ENCODE data around the gene ECSIT.
"Not testable (repeated sequence)": the region's sequence is repeated elsewhere in the genome, so short reads cannot be mapped to it uniquely, and the experiment has no call there.

ECSIT gene

GRCh38 chr19:11480715-11481533 lies 48.0 kb downstream of the ECSIT start, which contains the start of gene ELAVL3:
Gene ELAVL3, minus strand, starts transcription at chr19:11481046. Its CDS starts 438 bp downstream, at chr19:11480608.
- peak; percentile 70 to 97 (median 80) for DNase-seq
- intact Hi-C loops (cut with DNase I), result loop anchor here (5.0 kb wide), 1 partner anchor 189 kb away; no protein-coding TSS in a partner anchor

DNA sequence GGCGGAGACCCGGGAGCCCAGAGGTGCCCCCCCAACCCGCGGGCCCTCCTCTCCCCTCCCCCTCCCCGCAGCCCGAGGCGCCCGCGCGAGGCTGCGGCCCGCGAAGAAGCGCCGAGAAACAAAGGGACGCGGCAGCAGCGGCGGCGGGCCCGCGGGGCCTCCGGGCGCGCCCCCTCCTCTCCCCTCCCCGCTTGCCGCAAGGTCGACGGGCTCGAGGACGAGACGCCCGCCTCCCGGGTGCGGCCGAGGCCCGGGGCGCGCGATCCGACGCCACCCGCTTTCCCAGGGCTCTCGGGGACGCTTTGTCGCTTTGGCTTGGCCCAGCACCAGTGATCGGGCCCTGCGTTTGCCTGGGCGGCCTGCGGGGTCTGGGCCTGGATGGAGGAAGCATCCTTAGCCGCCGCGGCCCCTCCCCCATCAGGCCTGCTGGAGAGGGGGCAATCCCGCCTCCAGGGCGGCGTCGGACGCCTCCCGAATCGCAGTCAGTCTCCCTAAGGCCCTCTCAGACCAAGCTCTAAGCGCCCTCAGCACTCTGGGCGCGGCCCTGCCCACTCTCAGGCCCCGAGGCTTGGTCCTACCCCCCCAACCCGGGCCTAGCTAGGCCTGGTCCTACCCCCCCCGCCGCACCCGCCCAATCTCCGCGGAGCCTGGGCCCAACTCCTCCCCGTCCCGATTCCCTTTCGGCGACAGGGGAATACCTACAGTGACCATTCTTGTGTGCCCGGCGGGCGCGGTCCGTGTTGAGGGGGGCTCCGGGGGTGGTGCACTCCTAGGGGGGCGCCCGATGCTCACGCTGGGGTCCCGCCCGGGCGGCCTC lies 48.8 kb downstream of the ECSIT start:
- intact Hi-C loops (cut with DNase I), result loop anchor here (5.0 kb wide), 1 partner anchor 188 kb away; no protein-coding TSS in a partner anchor
- DNase-seq, result peak in 4 of 10 donors; percentile 45 to 90 (median 65)

GRCh38 chr19:11479090-11479897 lies 49.6 kb downstream of the ECSIT start:
- peak; percentile 68 to 98 (median 80) for DNase-seq
- intact Hi-C loops (cut with DNase I), result no loop called here

DNA sequence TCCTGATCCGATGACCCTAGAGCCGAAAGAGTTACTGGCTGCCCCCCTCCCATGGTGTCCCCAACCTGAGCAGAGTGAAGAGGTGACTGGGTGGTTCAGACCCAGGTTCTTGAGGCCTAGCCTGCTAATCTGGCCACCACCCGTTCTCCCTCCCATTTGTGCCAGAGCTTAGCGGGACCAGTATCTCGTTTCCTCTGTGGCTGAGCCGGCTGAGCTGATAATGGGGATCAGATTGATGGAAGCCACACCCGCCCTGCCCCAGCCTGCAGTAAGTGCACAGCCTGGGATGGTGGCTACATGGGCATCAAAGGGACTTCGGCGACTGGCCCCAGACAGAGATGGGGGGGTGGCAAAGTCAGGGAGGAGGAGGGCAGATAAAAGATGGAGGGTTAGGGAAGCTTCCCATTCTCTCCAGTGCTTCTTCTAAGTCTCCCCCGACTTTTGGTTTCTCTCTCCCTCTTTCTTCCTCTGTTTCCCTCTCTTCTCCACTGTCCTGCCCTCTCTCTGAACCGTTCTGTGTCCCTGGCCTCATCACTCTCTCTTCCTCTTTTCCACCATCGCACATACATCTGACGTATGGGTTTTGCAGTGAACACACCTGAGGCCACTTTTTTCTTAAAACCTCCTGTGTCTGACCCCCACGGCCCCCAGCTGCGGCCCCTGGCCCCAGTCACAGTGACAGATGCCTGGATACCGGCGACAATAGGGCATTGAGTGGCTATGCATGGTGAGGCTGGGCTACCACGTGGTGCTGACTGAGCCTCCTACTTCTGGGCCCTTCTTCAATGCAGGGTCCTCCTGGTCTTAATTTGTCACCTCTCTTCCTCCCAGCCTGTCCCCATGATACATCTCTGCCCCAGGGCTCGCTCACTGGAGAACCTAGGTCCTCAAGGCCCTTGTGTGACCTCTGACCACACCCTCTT lies 50.5 kb downstream of the ECSIT start:
- peak in 3 of 10 donors; percentile 50 to 90 (median 61) for DNase-seq
- intact Hi-C loops (cut with DNase I), result no loop called here

- intact Hi-C loops (cut with DNase I), result no loop called here
- DNase-seq, result no peak
Observed at GRCh38 chr19:11475861-11476260, 53.1 kb downstream of the ECSIT start.

- DNase-seq; intact Hi-C loops (cut with DNase I): not testable (repeated sequence)
Observed at GRCh38 chr19:11475343-11475742, 53.6 kb downstream of the ECSIT start.

DNA sequence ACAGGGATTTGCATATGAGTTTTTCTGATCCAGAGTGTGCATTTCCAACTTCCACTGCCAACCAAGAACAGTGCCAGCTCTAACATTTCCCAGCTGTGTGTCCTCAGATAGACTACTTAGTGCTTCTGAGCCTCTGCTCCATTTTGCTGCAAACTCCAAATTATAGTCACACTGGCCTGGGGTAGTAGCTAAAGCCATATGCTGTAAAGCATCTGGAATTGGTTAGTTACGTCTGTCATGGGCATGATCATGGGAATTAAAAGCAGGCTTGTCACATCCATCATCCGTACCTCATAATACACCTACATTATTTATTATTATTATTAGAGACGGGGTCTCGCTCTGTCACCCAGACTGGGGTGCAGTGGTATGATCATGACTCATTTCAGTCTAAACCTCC lies 55.2 kb downstream of the ECSIT start:
- no peak for DNase-seq
- intact Hi-C loops (cut with DNase I), result no loop called here

GRCh38 chr19:11468266-11468845 lies 60.6 kb downstream of the ECSIT start:
- intact Hi-C loops (cut with DNase I); DNase-seq: not testable (repeated sequence)

DNA sequence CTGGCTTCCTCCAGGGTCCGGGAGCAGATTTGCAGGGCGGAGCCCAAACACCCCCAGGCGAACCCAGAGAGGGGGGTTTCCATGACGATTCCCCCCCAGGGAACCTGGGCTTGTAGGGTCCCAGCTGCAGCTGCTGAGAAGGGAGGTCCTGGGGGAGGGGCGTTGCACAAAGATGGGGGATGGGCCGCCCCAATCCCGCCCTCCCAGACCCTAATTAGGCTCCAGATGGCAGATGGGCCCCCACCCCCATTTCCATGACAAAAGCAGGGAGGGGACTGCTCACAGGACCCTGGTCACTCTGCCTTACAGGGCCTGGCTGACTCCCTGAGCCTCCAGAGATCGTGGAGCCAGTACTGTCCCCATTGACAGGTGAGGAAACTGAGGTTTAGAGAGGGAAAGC lies 63.3 kb downstream of the ECSIT start:
- intact Hi-C loops (cut with DNase I), result no loop called here
- DNase-seq, result no peak

- DNase-seq, result no peak
- intact Hi-C loops (cut with DNase I), result no loop called here
Observed at GRCh38 chr19:11464333-11465265, 64.3 kb downstream of the ECSIT start.

- no peak for DNase-seq
- intact Hi-C loops (cut with DNase I), result no loop called here
Observed at GRCh38 chr19:11463391-11463790, 65.5 kb downstream of the ECSIT start.

DNA sequence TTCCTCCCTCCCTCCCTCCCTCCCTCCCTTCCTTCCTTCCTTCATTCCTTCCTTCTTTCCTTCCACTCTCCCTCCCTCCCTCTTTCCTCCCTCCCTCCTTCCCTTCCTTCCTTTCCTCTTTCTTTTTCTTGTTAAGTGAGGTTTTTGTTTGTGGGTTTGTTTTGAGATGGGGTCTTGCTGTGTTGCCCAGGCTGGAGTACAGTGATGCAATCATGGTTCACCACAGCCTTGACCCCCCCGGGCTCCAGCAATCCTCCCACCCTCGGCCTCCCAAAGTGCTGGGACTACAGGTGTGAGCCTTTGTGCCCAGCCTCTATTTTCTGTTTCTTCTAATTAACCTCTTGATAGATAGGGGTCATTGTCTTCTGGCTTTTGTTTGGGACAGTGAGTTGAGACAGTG lies 67.5 kb downstream of the ECSIT start:
- intact Hi-C loops (cut with DNase I), result no loop called here
- no peak for DNase-seq

DNA sequence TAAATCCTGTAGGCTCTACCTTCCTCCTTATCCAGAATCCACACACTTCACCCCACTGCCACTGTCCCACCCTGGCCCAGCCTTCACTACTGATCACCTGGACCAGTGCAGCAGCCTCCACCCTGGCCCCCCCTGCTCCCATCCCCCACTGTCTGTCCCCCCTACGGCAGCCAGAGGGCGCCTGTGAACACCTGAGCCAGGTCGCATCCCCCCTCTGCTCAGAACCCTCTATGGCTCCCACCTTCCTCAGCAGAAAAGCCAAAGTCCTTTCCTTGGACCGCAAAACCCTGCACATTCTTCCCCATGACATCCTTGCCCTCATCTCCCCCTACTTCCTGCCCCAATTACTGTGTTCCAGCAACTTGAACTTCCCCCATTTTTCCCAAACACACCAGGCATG lies 68.7 kb downstream of the ECSIT start:
- intact Hi-C loops (cut with DNase I), result no loop called here
- DNase-seq, result no peak

GRCh38 chr19:11458912-11459311 lies 70.0 kb downstream of the ECSIT start:
- DNase-seq; intact Hi-C loops (cut with DNase I): not testable (repeated sequence)

DNA sequence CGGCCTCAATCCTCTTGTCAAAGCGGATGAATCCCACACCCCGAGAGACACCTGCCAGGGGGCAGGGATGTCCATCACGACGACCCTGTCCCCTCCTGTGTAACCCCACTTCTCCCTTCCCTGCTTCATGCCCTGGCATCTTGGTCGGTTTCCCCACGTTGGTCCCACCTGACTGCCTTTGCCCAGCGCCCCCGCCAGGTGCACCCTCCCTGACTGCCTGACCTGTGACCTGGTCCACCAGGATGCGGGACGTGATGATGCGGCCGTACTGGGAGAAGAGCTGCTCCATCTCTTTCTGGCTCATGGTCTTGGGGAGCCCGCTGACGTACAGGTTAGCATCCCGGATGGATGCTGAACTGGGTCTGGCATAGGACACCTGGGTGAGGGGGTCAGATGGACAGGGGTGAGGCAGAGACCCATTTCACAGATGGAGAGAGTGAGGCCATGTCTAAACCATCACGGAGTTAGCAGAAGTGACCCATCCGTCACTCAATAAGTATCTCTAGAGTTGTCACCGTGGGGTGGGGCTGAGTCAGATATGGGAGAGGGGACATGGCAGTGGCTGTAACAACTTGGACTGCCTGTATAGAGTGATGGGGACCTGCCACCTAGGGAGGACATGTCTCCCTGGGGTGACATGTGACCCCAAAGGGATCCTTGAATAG lies 70.6 kb downstream of the ECSIT start:
- DNase-seq, result no peak
- intact Hi-C loops (cut with DNase I), result no loop called here

GRCh38 chr19:11457831-11458230 lies 71.1 kb downstream of the ECSIT start:
- intact Hi-C loops (cut with DNase I), result no loop called here
- DNase-seq, result no peak

GRCh38 chr19:11457115-11457514 lies 71.8 kb downstream of the ECSIT start:
- intact Hi-C loops (cut with DNase I), result no loop called here
- peak; percentile 77 to 99 (median 88) for DNase-seq
